ENCODE measurements around the gene TUBA1B.
"Not testable (repeated sequence)": the region's sequence is repeated elsewhere in the genome, so short reads cannot be mapped to it uniquely, and the experiment has no call there.

TUBA1B gene

GRCh38 chr12:49144384-49144783 is 13.2 kb upstream of the TUBA1B start:
- Histone ChIP-seq H3K9me3 (ENCODE audit: control insufficient read depth in 1 of 2, low read length in 2 of 2) (no peaks in the 10 kb centered on the region), H3K4me3 (ENCODE audit: low read depth in 1 of 2, low read length in 2 of 2) (no peak overlapping the region), H3K9ac (ENCODE audit: low read depth in 1 of 2, low read length in 2 of 2) (no peak overlapping the region), H3K36me3 (ENCODE audit: control insufficient read depth in 1 of 2, insufficient read depth in 2 of 2, low read length in 2 of 2) (no peaks in the 10 kb centered on the region), H3K27me3 (ENCODE audit: control insufficient read depth in 1 of 2, insufficient read depth in 2 of 2, low read length in 2 of 2) (no peaks in the 10 kb centered on the region), H3K4me1 (ENCODE audit: control insufficient read depth in 1 of 2, insufficient read depth in 2 of 2, low read length in 2 of 2) (no peaks in the 10 kb centered on the region), H3K27ac (ENCODE audit: low read depth, low read length) (no peak overlapping the region)

GRCh38 chr12:49138999-49139398 is 7.8 kb upstream of the TUBA1B start:
- no peaks in the 10 kb centered on the region for H3K36me3 ChIP-seq (ENCODE audit: control insufficient read depth in 1 of 2, insufficient read depth in 2 of 2, low read length in 2 of 2)
- H3K9ac ChIP-seq (ENCODE audit: low read depth in 1 of 2, low read length in 2 of 2), result no peak overlapping the region

GRCh38 chr12:49138587-49138986 is 7.4 kb upstream of the TUBA1B start:
- Histone ChIP-seq H3K9ac (ENCODE audit: low read depth in 1 of 2, low read length in 2 of 2) (no peak overlapping the region), H3K27ac (ENCODE audit: low read depth, low read length) (no peak overlapping the region), H3K36me3 (ENCODE audit: control insufficient read depth in 1 of 2, insufficient read depth in 2 of 2, low read length in 2 of 2) (no peaks in the 10 kb centered on the region), H3K27me3 (ENCODE audit: control insufficient read depth in 1 of 2, insufficient read depth in 2 of 2, low read length in 2 of 2) (no peaks in the 10 kb centered on the region), H3K4me1 (ENCODE audit: control insufficient read depth in 1 of 2, insufficient read depth in 2 of 2, low read length in 2 of 2) (no peaks in the 10 kb centered on the region), H3K9me3 (ENCODE audit: control insufficient read depth in 1 of 2, low read length in 2 of 2) (no peaks in the 10 kb centered on the region), H3K4me3 (ENCODE audit: low read depth in 1 of 2, low read length in 2 of 2) (no peak overlapping the region)

More at GRCh38 chr12:49138999-49139398, 7.8 kb upstream of the TUBA1B start:
- Histone ChIP-seq H3K4me1 (ENCODE audit: control insufficient read depth in 1 of 2, insufficient read depth in 2 of 2, low read length in 2 of 2) (no peaks in the 10 kb centered on the region), H3K4me3 (ENCODE audit: low read depth in 1 of 2, low read length in 2 of 2) (no peak overlapping the region), H3K9me3 (ENCODE audit: control insufficient read depth in 1 of 2, low read length in 2 of 2) (no peaks in the 10 kb centered on the region), H3K27me3 (ENCODE audit: control insufficient read depth in 1 of 2, insufficient read depth in 2 of 2, low read length in 2 of 2) (no peaks in the 10 kb centered on the region), H3K27ac (ENCODE audit: low read depth, low read length) (no peak overlapping the region)

- H3K27ac ChIP-seq (ENCODE audit: low read depth, low read length), result no peak overlapping the region
- no peaks in the 10 kb centered on the region for H3K36me3 ChIP-seq (ENCODE audit: control insufficient read depth in 1 of 2, insufficient read depth in 2 of 2, low read length in 2 of 2)
- no peaks in the 10 kb centered on the region for H3K9me3 ChIP-seq (ENCODE audit: control insufficient read depth in 1 of 2, low read length in 2 of 2)
- no peaks in the 10 kb centered on the region for H3K27me3 ChIP-seq (ENCODE audit: control insufficient read depth in 1 of 2, insufficient read depth in 2 of 2, low read length in 2 of 2)
- H3K9ac ChIP-seq (ENCODE audit: low read depth in 1 of 2, low read length in 2 of 2), result no peak overlapping the region
- H3K4me1 ChIP-seq (ENCODE audit: control insufficient read depth in 1 of 2, insufficient read depth in 2 of 2, low read length in 2 of 2), result peaks cover 0 to 6% of the 10 kb centered on the region in 2 donors
- H3K4me3 ChIP-seq (ENCODE audit: low read depth in 1 of 2, low read length in 2 of 2), result no peak overlapping the region
These were observed 6.3 kb upstream of the TUBA1B start for GRCh38 chr12:49137476-49137875.

- H3K27ac ChIP-seq (ENCODE audit: low read depth, low read length); H3K9me3 ChIP-seq (ENCODE audit: control insufficient read depth in 1 of 2, low read length in 2 of 2); H3K36me3 ChIP-seq (ENCODE audit: control insufficient read depth in 1 of 2, insufficient read depth in 2 of 2, low read length in 2 of 2); H3K4me3 ChIP-seq (ENCODE audit: low read depth in 1 of 2, low read length in 2 of 2); H3K27me3 ChIP-seq (ENCODE audit: control insufficient read depth in 1 of 2, insufficient read depth in 2 of 2, low read length in 2 of 2); H3K9ac ChIP-seq (ENCODE audit: low read depth in 1 of 2, low read length in 2 of 2): not testable (repeated sequence)
- H3K4me1 ChIP-seq (ENCODE audit: control insufficient read depth in 1 of 2, insufficient read depth in 2 of 2, low read length in 2 of 2), result peaks cover 0 to 10% of the 10 kb centered on the region in 2 donors
These were observed 5.8 kb upstream of the TUBA1B start for GRCh38 chr12:49136997-49137396.

GRCh38 chr12:49133590-49133989 is 2.4 kb upstream of the TUBA1B start:
- Histone ChIP-seq H3K9me3 (ENCODE audit: control insufficient read depth in 1 of 2, low read length in 2 of 2) (no peaks in the 10 kb centered on the region), H3K4me1 (ENCODE audit: control insufficient read depth in 1 of 2, insufficient read depth in 2 of 2, low read length in 2 of 2) (peaks cover 15 to 22% of the 10 kb centered on the region in 2 donors), H3K27me3 (ENCODE audit: control insufficient read depth in 1 of 2, insufficient read depth in 2 of 2, low read length in 2 of 2) (no peaks in the 10 kb centered on the region), H3K9ac (ENCODE audit: low read depth in 1 of 2, low read length in 2 of 2) (no peak overlapping the region), H3K27ac (ENCODE audit: low read depth, low read length) (no peak overlapping the region), H3K4me3 (ENCODE audit: low read depth in 1 of 2, low read length in 2 of 2) (no peak overlapping the region), H3K36me3 (ENCODE audit: control insufficient read depth in 1 of 2, insufficient read depth in 2 of 2, low read length in 2 of 2) (peaks cover 9 to 12% of the 10 kb centered on the region in 2 donors)

GRCh38 chr12:49133014-49133413 is 1.8 kb upstream of the TUBA1B start:
- no peak overlapping the region for H3K4me3 ChIP-seq (ENCODE audit: low read depth in 1 of 2, low read length in 2 of 2)
- no peaks in the 10 kb centered on the region for H3K27me3 ChIP-seq (ENCODE audit: control insufficient read depth in 1 of 2, insufficient read depth in 2 of 2, low read length in 2 of 2)
- peaks cover 15 to 22% of the 10 kb centered on the region in 2 donors for H3K4me1 ChIP-seq (ENCODE audit: control insufficient read depth in 1 of 2, insufficient read depth in 2 of 2, low read length in 2 of 2)
- no peak overlapping the region for H3K9ac ChIP-seq (ENCODE audit: low read depth in 1 of 2, low read length in 2 of 2)
- H3K27ac ChIP-seq (ENCODE audit: low read depth, low read length), result no peak overlapping the region
- H3K36me3 ChIP-seq (ENCODE audit: control insufficient read depth in 1 of 2, insufficient read depth in 2 of 2, low read length in 2 of 2), result peaks cover 10 to 12% of the 10 kb centered on the region in 2 donors
- no peaks in the 10 kb centered on the region for H3K9me3 ChIP-seq (ENCODE audit: control insufficient read depth in 1 of 2, low read length in 2 of 2)

- Histone ChIP-seq H3K9ac (ENCODE audit: low read depth in 1 of 2, low read length in 2 of 2) (peak overlapping the region; percentile 53 to 68), H3K9me3 (ENCODE audit: control insufficient read depth in 1 of 2, low read length in 2 of 2) (no peaks in the 10 kb centered on the region), H3K27me3 (ENCODE audit: control insufficient read depth in 1 of 2, insufficient read depth in 2 of 2, low read length in 2 of 2) (no peaks in the 10 kb centered on the region), H3K4me3 (ENCODE audit: low read depth in 1 of 2, low read length in 2 of 2) (peak overlapping the region; percentile 61 to 89), H3K27ac (ENCODE audit: low read depth, low read length) (peak overlapping the region; percentile 73), H3K36me3 (ENCODE audit: control insufficient read depth in 1 of 2, insufficient read depth in 2 of 2, low read length in 2 of 2) (peaks cover 17 to 22% of the 10 kb centered on the region in 2 donors), H3K4me1 (ENCODE audit: control insufficient read depth in 1 of 2, insufficient read depth in 2 of 2, low read length in 2 of 2) (peaks cover 15 to 22% of the 10 kb centered on the region in 2 donors)
These were observed 783 bp upstream of the TUBA1B start for GRCh38 chr12:49131894-49132461.

GRCh38 chr12:49130151-49131050 is 794 bp downstream of the TUBA1B start:
- Histone ChIP-seq H3K9me3 (ENCODE audit: control insufficient read depth in 1 of 2, low read length in 2 of 2) (no peaks in the 10 kb centered on the region), H3K9ac (ENCODE audit: low read depth in 1 of 2, low read length in 2 of 2) (peak overlapping the region; percentile 99), H3K36me3 (ENCODE audit: control insufficient read depth in 1 of 2, insufficient read depth in 2 of 2, low read length in 2 of 2) (peaks cover 17 to 24% of the 10 kb centered on the region in 2 donors), H3K4me1 (ENCODE audit: control insufficient read depth in 1 of 2, insufficient read depth in 2 of 2, low read length in 2 of 2) (peaks cover 15 to 22% of the 10 kb centered on the region in 2 donors), H3K27ac (ENCODE audit: low read depth, low read length) (peak overlapping the region; percentile 99), H3K4me3 (ENCODE audit: low read depth in 1 of 2, low read length in 2 of 2) (peak overlapping the region; percentile 78 to 97), H3K27me3 (ENCODE audit: control insufficient read depth in 1 of 2, insufficient read depth in 2 of 2, low read length in 2 of 2) (no peaks in the 10 kb centered on the region)
